WERI-Rb-1 (cell line): ENCODE measurements around the gene CNTFR.
A peak's percentile ranks its signal among the peaks of the same experiment; 100 is the strongest.

ENCODE experiments used
- DNase-seq: peaks from one replicate; pipeline ENCODE4 v3.0.0-alpha.2; 2020
- H3K27ac ChIP-seq: fragments of 250-450 bp; sonication (Bioruptor Pico); 2 replicates; pipeline ENCODE4 v1.5.1; 2020; ENCODE audit warnings: mild to moderate bottlenecking, moderate library complexity
- H3K27me3 ChIP-seq: fragments of 250-450 bp; sonication (Bioruptor Pico); 2 replicates; pipeline ENCODE4 v1.5.1; 2021; ENCODE audit warnings: mild to moderate bottlenecking, low read depth, moderate library complexity; ENCODE audit not compliant: insufficient read depth, severe bottlenecking
- H3K36me3 ChIP-seq: fragments of 250-450 bp; sonication (Bioruptor Pico); 2 replicates; pipeline ENCODE4 v1.5.1; 2020; ENCODE audit warnings: mild to moderate bottlenecking, moderate library complexity
- H3K4me3 ChIP-seq: 2 replicates; pipeline ENCODE4 v1.5.1; 2011; ENCODE audit warnings: low read depth, mild to moderate bottlenecking, control low read depth, low read length
- H3K9me3 ChIP-seq: fragments of 250-450 bp; sonication (Bioruptor Pico); 2 replicates; pipeline ENCODE4 v1.5.1; 2021; ENCODE audit warnings: mild to moderate bottlenecking, moderate library complexity; ENCODE audit not compliant: severe bottlenecking
- TF ChIP-seq, protein P1 (sequence below): IDR thresholded peaks from 2 replicates; pipeline ENCODE4 v1.5.1; 2011; ENCODE audit warnings: low read depth, mild to moderate bottlenecking, control low read depth, inconsistent platforms, low read length

CNTFR gene

DNA sequence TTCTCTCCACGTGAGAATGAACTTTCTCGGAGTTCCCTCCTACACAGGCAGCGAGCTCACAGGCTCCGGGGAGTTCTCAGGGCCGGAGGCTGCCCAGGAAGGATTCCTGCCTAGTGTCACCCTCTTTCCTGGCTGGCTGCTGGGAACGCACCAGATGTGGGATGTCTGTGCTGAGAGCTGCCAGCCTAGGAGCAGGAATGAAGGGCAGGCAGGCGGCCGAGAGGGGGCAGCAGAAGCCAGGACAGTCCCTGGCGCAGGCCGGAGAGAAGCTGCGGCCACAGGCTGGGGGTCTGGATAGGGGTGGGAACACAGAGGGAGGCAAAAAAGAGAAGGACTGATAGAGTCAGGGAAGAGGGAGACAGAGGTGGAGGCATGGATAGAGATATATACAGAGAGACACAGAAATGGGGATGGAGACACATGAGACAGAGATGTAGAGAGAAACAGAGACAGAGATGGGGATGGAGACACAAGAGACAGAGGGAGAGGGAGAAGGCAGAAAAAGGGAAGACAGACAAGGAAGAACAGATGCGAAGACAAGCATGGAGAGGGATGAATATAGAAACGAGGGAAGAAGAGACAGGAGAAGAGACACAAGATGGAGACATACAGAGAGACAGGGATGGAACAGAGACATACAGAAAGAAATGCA, 41.4 kb downstream of the CNTFR start:
- TF ChIP-seq, protein P1, sequence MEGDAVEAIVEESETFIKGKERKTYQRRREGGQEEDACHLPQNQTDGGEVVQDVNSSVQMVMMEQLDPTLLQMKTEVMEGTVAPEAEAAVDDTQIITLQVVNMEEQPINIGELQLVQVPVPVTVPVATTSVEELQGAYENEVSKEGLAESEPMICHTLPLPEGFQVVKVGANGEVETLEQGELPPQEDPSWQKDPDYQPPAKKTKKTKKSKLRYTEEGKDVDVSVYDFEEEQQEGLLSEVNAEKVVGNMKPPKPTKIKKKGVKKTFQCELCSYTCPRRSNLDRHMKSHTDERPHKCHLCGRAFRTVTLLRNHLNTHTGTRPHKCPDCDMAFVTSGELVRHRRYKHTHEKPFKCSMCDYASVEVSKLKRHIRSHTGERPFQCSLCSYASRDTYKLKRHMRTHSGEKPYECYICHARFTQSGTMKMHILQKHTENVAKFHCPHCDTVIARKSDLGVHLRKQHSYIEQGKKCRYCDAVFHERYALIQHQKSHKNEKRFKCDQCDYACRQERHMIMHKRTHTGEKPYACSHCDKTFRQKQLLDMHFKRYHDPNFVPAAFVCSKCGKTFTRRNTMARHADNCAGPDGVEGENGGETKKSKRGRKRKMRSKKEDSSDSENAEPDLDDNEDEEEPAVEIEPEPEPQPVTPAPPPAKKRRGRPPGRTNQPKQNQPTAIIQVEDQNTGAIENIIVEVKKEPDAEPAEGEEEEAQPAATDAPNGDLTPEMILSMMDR, result peak; percentile 93
- Histone ChIP-seq H3K36me3 (no peaks in the 10 kb centered on the region), H3K9me3 (no peaks in the 10 kb centered on the region), H3K27me3 (no peaks in the 10 kb centered on the region), H3K27ac (no peak overlapping the region), H3K4me3 (no peak overlapping the region)
- peak; percentile 81 for DNase-seq

DNA sequence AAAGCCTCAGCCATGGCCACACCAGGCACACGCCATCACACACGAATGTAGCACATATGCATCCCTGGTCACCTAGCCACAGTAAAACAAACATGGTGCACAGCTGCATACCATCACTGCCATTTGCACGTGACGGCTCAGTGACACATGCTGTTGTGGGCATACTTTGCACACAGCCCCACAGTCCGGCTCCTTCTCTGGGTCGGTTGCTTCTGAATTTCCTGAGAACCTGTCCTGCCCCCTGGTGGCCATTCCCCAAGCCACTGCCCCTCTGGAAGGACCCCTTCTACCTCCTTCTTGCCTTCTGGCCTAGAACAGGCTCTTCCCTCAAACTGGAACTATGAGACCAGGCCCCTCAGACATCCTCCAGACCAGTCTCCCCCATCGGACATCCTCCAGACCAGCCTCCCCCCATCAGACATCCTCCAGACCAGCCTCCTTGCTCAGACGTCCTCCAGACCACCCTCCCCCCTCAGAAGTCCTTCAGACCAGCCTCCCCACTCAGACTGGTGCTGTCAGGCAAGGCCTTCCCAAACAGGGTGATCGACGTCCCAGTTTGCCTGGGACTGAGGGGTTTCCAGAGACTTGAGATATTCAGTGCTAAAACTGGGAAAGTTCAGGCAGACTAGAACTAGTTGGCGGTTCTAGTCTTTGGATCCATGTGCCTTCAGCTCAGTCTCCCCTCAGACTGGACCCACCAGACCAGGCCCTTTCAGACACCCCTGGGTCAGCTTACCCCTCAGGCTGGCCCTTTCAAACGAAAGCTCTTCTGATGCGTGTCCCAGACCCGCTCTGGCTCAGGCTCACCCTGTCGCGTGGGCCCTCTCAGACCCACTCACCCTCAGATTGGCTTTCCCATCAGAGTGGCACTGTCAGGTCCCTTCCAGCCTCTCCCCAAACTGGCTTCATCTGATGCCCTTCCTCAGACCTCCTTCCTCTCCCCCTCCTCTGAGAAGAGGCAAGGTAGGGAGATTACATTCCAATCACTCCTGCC, 42.4 kb downstream of the CNTFR start:
- Histone ChIP-seq H3K9me3 (no peaks in the 10 kb centered on the region), H3K27ac (no peak overlapping the region), H3K36me3 (no peaks in the 10 kb centered on the region), H3K4me3 (no peak overlapping the region), H3K27me3 (no peaks in the 10 kb centered on the region)
- TF ChIP-seq, protein P1, result peak; percentile 87
- DNase-seq, result peak; percentile 86

DNA sequence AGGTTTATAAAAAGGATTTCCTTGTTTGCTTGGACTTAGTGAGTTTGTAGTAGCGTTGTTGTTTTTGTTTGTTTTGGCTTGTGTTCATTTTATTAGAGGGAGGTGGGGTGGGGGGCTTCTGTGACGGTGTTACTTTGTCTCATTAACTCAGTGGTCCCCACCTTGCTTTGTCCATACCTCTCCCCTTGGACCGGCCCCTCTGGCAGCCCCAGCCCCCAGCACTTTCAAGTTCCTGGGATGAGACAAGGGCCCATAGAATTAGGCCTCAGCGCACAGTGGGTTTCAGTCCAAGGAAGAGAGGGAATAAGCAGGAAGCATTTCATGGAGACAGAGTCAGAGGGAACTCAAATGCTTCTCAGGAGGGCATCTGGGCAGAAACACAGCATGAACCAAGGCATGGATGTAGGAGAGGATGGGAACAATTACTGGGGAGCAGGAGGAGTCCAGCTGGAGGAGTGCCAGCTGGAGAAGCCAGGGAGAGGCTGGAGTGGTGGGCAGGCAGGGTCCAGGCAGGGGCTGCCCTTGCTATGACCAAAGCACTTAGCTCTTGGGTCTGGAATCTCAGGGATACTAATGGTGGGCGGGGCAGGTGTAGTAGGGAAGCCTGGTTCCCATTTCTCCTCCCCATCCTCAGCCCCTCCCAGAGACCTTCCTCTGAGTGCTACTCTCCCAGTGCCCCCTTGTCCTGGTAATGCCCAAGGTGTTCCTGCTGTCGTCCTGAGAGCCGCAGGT, 43.3 kb downstream of the CNTFR start:
- Histone ChIP-seq H3K9me3 (no peaks in the 10 kb centered on the region), H3K4me3 (no peak overlapping the region), H3K27me3 (no peaks in the 10 kb centered on the region), H3K36me3 (no peaks in the 10 kb centered on the region), H3K27ac (no peak overlapping the region)
- TF ChIP-seq, protein P1, result no peak
- DNase-seq, result no peak

DNA sequence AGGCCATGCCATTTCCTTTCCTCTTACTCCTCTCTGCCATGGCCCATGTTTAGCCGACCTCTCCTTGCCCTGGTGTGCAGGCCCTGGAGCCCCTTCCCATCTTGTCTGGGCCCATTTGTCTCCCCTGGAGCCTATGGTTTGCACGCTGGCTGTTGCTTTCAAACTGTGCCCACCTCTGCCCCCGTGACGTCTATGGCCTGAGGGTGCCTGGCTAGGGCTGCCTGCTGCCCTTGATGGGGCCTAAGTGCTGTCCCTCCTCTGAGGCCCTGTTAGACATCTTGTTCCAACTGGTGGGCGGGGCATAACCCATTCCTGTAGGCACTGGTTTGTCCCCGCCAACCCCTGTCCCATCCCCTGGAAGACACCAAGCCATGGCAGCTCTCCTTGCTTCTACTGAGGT, 44.0 kb downstream of the CNTFR start:
- Histone ChIP-seq H3K36me3 (no peaks in the 10 kb centered on the region), H3K27ac (no peak overlapping the region), H3K4me3 (no peak overlapping the region), H3K9me3 (no peaks in the 10 kb centered on the region), H3K27me3 (no peaks in the 10 kb centered on the region)
- TF ChIP-seq, protein P1, result no peak
- DNase-seq, result no peak

DNA sequence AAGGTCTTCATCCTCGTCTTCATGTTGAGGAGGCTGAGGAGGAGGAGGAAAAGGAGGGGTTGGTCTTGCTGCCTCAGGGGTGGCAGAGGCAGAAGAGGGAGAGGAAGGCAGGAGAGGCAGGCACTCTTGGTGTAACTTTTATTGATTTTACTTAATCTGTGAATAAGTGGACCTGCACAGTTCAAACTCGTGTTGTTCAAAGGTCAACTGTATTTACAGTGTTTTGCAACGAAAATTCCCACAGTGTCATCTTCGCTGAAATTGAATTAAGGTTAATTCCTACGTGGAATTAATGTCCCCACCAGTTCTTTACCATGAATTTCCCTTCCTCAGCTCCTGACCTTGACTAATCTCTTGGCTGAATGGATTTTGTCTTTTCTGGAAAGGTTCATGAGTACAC, 45.5 kb downstream of the CNTFR start:
- H3K36me3 ChIP-seq, result no peaks in the 10 kb centered on the region
- H3K9me3 ChIP-seq, result no peaks in the 10 kb centered on the region
- no peak for DNase-seq
- no peaks in the 10 kb centered on the region for H3K27me3 ChIP-seq
- no peak overlapping the region for H3K4me3 ChIP-seq
- H3K27ac ChIP-seq, result no peak overlapping the region
- TF ChIP-seq, protein P1, result no peak
